Coronary artery (tissue), 2 donors: ENCODE measurements around the gene DNAJC27.

ENCODE experiments used
- DNase-seq: peaks from one replicate; pipeline ENCODE4 v3.0.0-alpha.2; 2017; ENCODE audit warnings: low spot score
- H3K27ac ChIP-seq, 2 donors: fragments of 200-600 bp; sonication (generic); one replicate each; pipeline ENCODE4 v1.5.1; 2016 to 2019
- H3K4me3 ChIP-seq: fragments of 200-600 bp; sonication (generic); 2 replicates; pipeline ENCODE4 v1.5.1; 2016; ENCODE audit warnings: mild to moderate bottlenecking, moderate library complexity
- CTCF ChIP-seq: fragments of 200-600 bp; sonication (generic); IDR thresholded peaks from one replicate; pipeline ENCODE4 v1.5.1; 2019; ENCODE audit warnings: antibody characterized with exemption

Gene DNAJC27

GRCh38 chr2:24984912-24985311 lies 13.2 kb upstream of the DNAJC27 start:
- H3K4me3 ChIP-seq = no peak overlapping the region
- no peak for DNase-seq
- no peak for TF ChIP-seq CTCF
- no peak overlapping the region for H3K27ac ChIP-seq

GRCh38 chr2:24981411-24982136 lies 9.8 kb upstream of the DNAJC27 start:
- no peak overlapping the region for H3K4me3 ChIP-seq
- DNase-seq = no peak
- TF ChIP-seq CTCF = no peak
- H3K27ac ChIP-seq = no peak overlapping the region

DNA sequence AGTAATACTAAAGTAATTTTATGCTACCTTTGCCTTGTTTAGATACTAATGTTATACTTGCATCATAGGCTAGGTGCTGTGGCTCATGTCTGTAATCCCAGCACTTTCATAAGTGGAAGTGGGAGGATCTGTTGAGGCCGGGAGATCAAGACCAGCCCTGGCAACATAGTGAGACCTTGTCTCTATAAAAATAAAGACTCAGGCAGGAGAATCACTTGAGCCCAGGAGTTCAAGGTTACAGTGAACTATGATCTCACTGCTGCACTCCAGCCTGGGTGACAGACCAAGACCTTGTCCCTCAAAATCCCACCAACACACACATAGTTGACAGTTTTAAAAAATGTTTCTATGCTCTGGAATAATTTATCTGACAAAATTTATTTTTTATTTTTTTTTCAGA lies 6.9 kb upstream of the DNAJC27 start:
- no peak overlapping the region for H3K4me3 ChIP-seq
- H3K27ac ChIP-seq = no peak overlapping the region
- no peak for TF ChIP-seq CTCF
- no peak for DNase-seq

DNA sequence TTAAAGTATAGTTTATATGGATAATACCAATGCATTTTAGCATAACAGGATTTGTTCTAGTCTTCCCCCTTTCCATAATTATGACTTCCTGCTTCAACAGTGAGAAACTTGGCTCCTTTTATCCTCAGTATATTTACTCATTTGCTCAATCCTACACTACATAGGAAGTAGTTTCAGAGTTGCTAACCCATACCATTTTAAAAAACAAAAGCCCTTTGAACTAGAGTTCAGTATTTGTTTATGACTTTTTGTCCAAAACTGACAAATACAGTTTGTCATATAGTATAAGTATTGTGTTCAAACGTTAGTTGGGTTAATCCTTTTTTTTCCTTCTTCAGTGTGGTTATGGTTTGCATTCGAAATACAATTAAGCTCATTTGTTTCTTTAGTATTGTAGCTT lies 5.9 kb upstream of the DNAJC27 start:
- Histone ChIP-seq H3K27ac (no peak overlapping the region), H3K4me3 (no peak overlapping the region)
- TF ChIP-seq CTCF = no peak
- no peak for DNase-seq

DNA sequence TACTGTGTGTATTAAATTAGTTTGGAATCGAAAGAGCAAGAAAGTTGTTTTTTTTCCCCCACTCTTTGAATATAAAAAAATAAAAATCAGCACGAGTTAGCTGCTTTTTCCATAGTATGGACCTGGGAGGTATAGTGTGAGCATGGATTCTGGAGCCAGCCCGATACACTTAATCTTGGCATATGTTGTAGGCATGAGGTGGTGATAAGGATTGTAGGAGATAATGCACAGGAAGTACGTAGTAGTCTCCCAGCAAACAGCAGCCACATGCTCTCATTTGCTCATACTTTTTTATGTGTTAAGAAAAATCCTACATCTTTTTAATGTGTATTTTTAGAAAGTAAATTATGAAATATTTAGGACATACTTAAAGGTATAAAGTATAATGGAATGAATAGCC lies 2.1 kb upstream of the DNAJC27 start:
- TF ChIP-seq CTCF = no peak

DNA sequence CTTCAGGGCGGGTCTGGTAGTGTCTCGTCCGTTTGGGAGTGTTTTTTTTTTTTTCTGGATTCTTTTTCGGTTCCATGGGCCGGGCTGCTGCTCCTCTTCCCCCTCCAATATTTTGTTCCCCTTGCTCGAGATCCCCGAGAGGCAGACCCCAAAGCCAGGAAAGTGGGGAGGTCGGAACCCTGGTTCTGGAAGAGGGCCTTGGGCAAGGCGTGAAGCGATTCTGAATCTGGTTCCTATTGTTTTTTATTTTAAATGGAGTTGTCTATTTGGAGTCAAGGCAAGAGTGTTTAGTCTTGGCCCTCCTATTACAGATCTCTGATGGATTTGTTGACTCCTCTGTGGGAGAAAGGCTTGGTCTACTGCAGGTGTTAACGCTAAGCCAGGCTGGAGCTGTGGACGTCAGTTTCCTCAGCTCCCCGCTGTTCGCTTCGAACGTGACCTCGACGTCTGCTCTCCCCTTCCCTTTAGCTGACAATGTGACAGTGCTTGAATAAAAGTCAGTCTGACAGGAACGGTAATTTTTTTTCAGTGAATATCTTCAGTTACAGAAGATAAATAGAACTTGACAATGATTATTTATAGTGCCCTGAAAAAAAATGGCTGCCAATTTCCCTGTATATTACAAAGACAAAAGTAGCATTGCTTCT lies 683 bp upstream of the DNAJC27 start:
- peak; percentile 73 for DNase-seq
- Histone ChIP-seq H3K4me3 (peak overlapping the region; percentile 81), H3K27ac (peak overlapping the region; percentile 95 to 100)
- TF ChIP-seq CTCF = no peak

More for the DNA sequence above, 2.1 kb upstream of the DNAJC27 start:
- no peak for DNase-seq
- H3K4me3 ChIP-seq = no peak overlapping the region
- H3K27ac ChIP-seq = no peak overlapping the region

DNA sequence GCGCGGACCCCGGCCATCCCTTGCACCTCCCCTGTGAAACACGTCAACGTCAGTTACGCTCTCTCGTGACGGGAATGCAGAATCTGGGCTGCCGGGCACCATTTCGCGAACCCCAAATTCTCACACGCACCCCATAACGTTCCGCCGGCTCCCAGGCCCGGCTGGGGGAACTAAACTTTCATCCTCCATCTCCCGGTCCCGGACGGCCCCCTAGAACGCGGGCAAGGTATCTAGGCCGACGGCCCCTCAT lies 544 bp downstream of the DNAJC27 start:
- DNase-seq = no peak
- H3K4me3 ChIP-seq = peak overlapping the region; percentile 81
- H3K27ac ChIP-seq = peak overlapping the region; percentile 95 to 100
- TF ChIP-seq CTCF = no peak
